Liver (tissue), 9 donors: ENCODE results near the gene OR2G2. TPM values are rescaled to one million over a fixed set of nuclear protein-coding genes. Genes with fewer than 3 reads are reported as not detected.

ENCODE experiments used
- DNase-seq: peaks from one replicate; pipeline ENCODE4 v3.0.0-alpha.2; 2017; ENCODE audit warnings: low spot score
- H3K27ac ChIP-seq, 2 donors: one replicate each; pipeline ENCODE4 v1.7.0; 2013; ENCODE audit warnings: inconsistent platforms in 2 of 2, low read length in 2 of 2, control low read depth in 1 of 2, low read depth in 1 of 2, mild to moderate bottlenecking in 1 of 2
- H3K27me3 ChIP-seq, 4 donors: one replicate each; pipeline versions ENCODE4 v1.6.1 to v1.7.0; 2013; ENCODE audit warnings: low read length in 3 of 4, inconsistent platforms in 1 of 4, mild to moderate bottlenecking in 1 of 4, moderate library complexity in 1 of 4; ENCODE audit not compliant: control insufficient read depth in 4 of 4, insufficient read depth in 4 of 4
- H3K36me3 ChIP-seq, 4 donors: one replicate each; pipeline versions ENCODE4 v1.6.1 to v1.7.0; 2013; ENCODE audit warnings: low read length in 3 of 4, mild to moderate bottlenecking in 3 of 4, low read depth in 1 of 4, moderate library complexity in 1 of 4; ENCODE audit not compliant: control insufficient read depth in 4 of 4, insufficient read depth in 3 of 4
- H3K4me1 ChIP-seq, 4 donors: one replicate each; pipeline versions ENCODE4 v1.6.1 to v1.7.0; 2013; ENCODE audit warnings: low read length in 3 of 4, mild to moderate bottlenecking in 3 of 4, moderate library complexity in 1 of 4; ENCODE audit not compliant: control insufficient read depth in 4 of 4, insufficient read depth in 4 of 4
- H3K4me3 ChIP-seq, 3 donors: one replicate each; pipeline versions ENCODE4 v1.6.1 to v1.7.0; 2013; ENCODE audit warnings: low read length in 3 of 3, control low read depth in 1 of 3, low read depth in 1 of 3, mild to moderate bottlenecking in 1 of 3
- H3K9ac ChIP-seq, 2 donors: one replicate each; pipeline ENCODE4 v1.7.0; 2013; ENCODE audit warnings: low read length in 2 of 2, mild to moderate bottlenecking in 2 of 2, moderate library complexity in 2 of 2, control low read depth in 1 of 2, low read depth in 1 of 2
- H3K9me3 ChIP-seq, 4 donors: one replicate each; pipeline versions ENCODE4 v1.6.1 to v1.7.0; 2013; ENCODE audit warnings: low read length in 3 of 4; ENCODE audit not compliant: control insufficient read depth in 4 of 4
- ATF3 ChIP-seq: IDR thresholded peaks from 2 replicates; pipeline ENCODE4 v1.6.1; 2016; ENCODE audit warnings: antibody characterized with exemption
- CTCF ChIP-seq: fragments of 150-350 bp; IDR thresholded peaks from 2 replicates; pipeline ENCODE4 v1.5.1; 2017; ENCODE audit warnings: improper control_type of control experiment, low read depth, low read length; ENCODE audit not compliant: missing input control
- EGR1 ChIP-seq, 2 donors: IDR thresholded peaks; 2 replicates each; pipeline ENCODE4 v1.6.1; 2016 to 2018; ENCODE audit warnings: antibody characterized with exemption in 2 of 2, low read depth in 2 of 2
- FOXA1 ChIP-seq: IDR thresholded peaks from 2 replicates; pipeline ENCODE4 v1.6.1; 2016; ENCODE audit warnings: antibody characterized with exemption
- FOXA2 ChIP-seq: IDR thresholded peaks from 2 replicates; pipeline ENCODE4 v1.6.1; 2016; ENCODE audit warnings: antibody characterized with exemption
- GABPA ChIP-seq, 2 donors: IDR thresholded peaks in 1 of 2; conservative IDR thresholded peaks in 1 of 2; 2 replicates each; pipeline ENCODE4 v1.6.1; 2016; ENCODE audit warnings: antibody characterized with exemption in 2 of 2, mild to moderate bottlenecking in 1 of 2, moderate library complexity in 1 of 2
- HNF4A ChIP-seq, 2 donors: conservative IDR thresholded peaks; 2 replicates each; pipeline ENCODE4 v1.6.1; 2016; ENCODE audit warnings: antibody characterized with exemption in 2 of 2, mild to moderate bottlenecking in 2 of 2
- HNF4G ChIP-seq: IDR thresholded peaks from 2 replicates; pipeline ENCODE4 v1.6.1; 2016; ENCODE audit warnings: antibody characterized with exemption
- JUND ChIP-seq, 2 donors: IDR thresholded peaks; 2 replicates each; pipeline ENCODE4 v1.6.1; 2016; ENCODE audit warnings: antibody characterized with exemption in 2 of 2
- MAX ChIP-seq: IDR thresholded peaks from 2 replicates; pipeline ENCODE4 v1.6.1; 2016; ENCODE audit warnings: antibody characterized with exemption
- NR2F2 ChIP-seq: IDR thresholded peaks from 2 replicates; pipeline ENCODE4 v1.6.1; 2016; ENCODE audit warnings: antibody characterized with exemption
- RAD21 ChIP-seq, 2 donors: IDR thresholded peaks; 2 replicates each; pipeline ENCODE4 v1.6.1; 2016; ENCODE audit warnings: antibody characterized with exemption in 2 of 2, mild to moderate bottlenecking in 2 of 2
- REST ChIP-seq: IDR thresholded peaks from 2 replicates; pipeline ENCODE4 v1.6.1; 2016; ENCODE audit warnings: antibody characterized with exemption, mild to moderate bottlenecking
- RXRA ChIP-seq, 2 donors: IDR thresholded peaks; 2 replicates each; pipeline ENCODE4 v1.6.1; 2017 to 2018; ENCODE audit warnings: antibody characterized with exemption in 2 of 2, mild to moderate bottlenecking in 1 of 2
- SP1 ChIP-seq: IDR thresholded peaks from 2 replicates; pipeline ENCODE4 v1.6.1; 2018; ENCODE audit warnings: antibody characterized with exemption, mild to moderate bottlenecking
- TAF1 ChIP-seq: conservative IDR thresholded peaks from 2 replicates; pipeline ENCODE4 v1.6.1; 2016; ENCODE audit warnings: antibody characterized with exemption, mild to moderate bottlenecking
- YY1 ChIP-seq: IDR thresholded peaks from 2 replicates; pipeline ENCODE4 v1.6.1; 2016; ENCODE audit warnings: antibody characterized with exemption, mild to moderate bottlenecking
- ZBTB33 ChIP-seq: IDR thresholded peaks from 2 replicates; pipeline ENCODE4 v1.6.1; 2016; ENCODE audit warnings: antibody characterized with exemption
- WGBS: extraction: QIAGEN DNeasy Blood & Tissue Kit; methylation state at CpG from one replicate; pipeline ENCODE4 v1.1.7; 2013; 5-methylcytosine and 5-hydroxymethylcytosine counted together
- polyA plus RNA-seq, 2 donors: library from polyadenylated mRNA; stranded (reverse) in 1 of 2; unstranded in 1 of 2; fragments of 200-250 nt in 1 of 2; fragments of >200 nt in 1 of 2; fragmentation: Nextera tagmentation in 1 of 2; extraction: Ambion mirVana in 1 of 2; gene quantifications; one replicate each; pipeline versions ENCODE4 v1.2.1 to v1.2.3, GENCODE V29; 2013 to 2015
- total RNA-seq, 2 donors: library from RNA; depleted of rRNA; stranded (reverse); fragments of >200 nt; gene quantifications; one replicate each; pipeline ENCODE4 v1.2.3, GENCODE V29; 2014
- donor health status: healthy.
- donor health status: healthy.
- donor health status: healthy.
- donor health status: healthy.
- donor health status: healthy.

OR2G2 gene
- total and polyA plus RNA-seq, 4 donors: not detected

GRCh38 chr1:247548769-247549182 lies 39.4 kb upstream of the OR2G2 start, which contains the start of gene GCSAML (continued):
- TF ChIP-seq ZBTB33: no peak

GRCh38 chr1:247551721-247552120 lies 36.4 kb upstream of the OR2G2 start:
- Histone ChIP-seq H3K4me3 (no peak overlapping the region), H3K27me3 (peaks cover 0 to 8% (median 1%) of the 10 kb centered on the region in 4 donors), H3K9ac (no peak overlapping the region), H3K36me3 (no peaks in the 10 kb centered on the region), H3K4me1 (no peaks in the 10 kb centered on the region), H3K27ac (no peak overlapping the region), H3K9me3 (no peaks in the 10 kb centered on the region)
- TF ChIP-seq NR2F2: no peak
- no peak for TF ChIP-seq SP1
- TF ChIP-seq YY1: no peak
- TF ChIP-seq JUND (IDR thresholded peaks at IDR 0.05): no peak
- TF ChIP-seq RAD21 (IDR thresholded peaks at IDR 0.05): no peak
- TF ChIP-seq HNF4A (conservative IDR thresholded peaks at IDR 0.05): no peak
- TF ChIP-seq MAX: no peak
- no peak for DNase-seq
- 54% methylated on average over 1 of the region's 1 CpG for WGBS

GRCh38 chr1:247552231-247552630 lies 35.9 kb upstream of the OR2G2 start:
- Histone ChIP-seq H3K27ac (no peak overlapping the region), H3K4me3 (no peak overlapping the region), H3K27me3 (peaks cover 0 to 8% (median 1%) of the 10 kb centered on the region in 4 donors), H3K9me3 (no peaks in the 10 kb centered on the region), H3K4me1 (no peaks in the 10 kb centered on the region), H3K36me3 (no peaks in the 10 kb centered on the region), H3K9ac (no peak overlapping the region)
- WGBS: 60% methylated on average over 2 of the region's 2 CpGs
- DNase-seq: no peak
- TF ChIP-seq MAX (no peak), GABPA (IDR thresholded peaks at IDR 0.05 in 1 of 2, conservative IDR thresholded peaks at IDR 0.05 in 1 of 2) (no peak), HNF4G (no peak), TAF1 (no peak), SP1 (no peak), RXRA (IDR thresholded peaks at IDR 0.05) (no peak), HNF4A (conservative IDR thresholded peaks at IDR 0.05) (no peak), EGR1 (IDR thresholded peaks at IDR 0.05; ENCODE audit: low read depth in 2 of 2) (no peak), REST (no peak), FOXA1 (no peak), ATF3 (no peak), CTCF (no peak), ZBTB33 (no peak), JUND (IDR thresholded peaks at IDR 0.05) (no peak), FOXA2 (no peak), YY1 (no peak), NR2F2 (no peak), RAD21 (IDR thresholded peaks at IDR 0.05) (no peak)
